ENCODE data around the gene TPK1. TPM values are rescaled to one million over a fixed set of nuclear protein-coding genes. Genes with fewer than 3 reads are reported as not detected.

The TPK1 gene
- total and polyA plus RNA-seq, 2 of the 8 experiments (the other 6 are each of a cell fraction or from before 2014, with no cell fraction given) = 1.9 to 2.7 TPM

GRCh38 chr7:144606261-144606660, 229.6 kb downstream of the TPK1 start:
- H4K20me1 ChIP-seq (replicated peaks in 1 of 2; ENCODE audit: control insufficient read depth in 1 of 2, insufficient read depth in 2 of 2, low read length in 2 of 2) = no peaks in the 10 kb centered on the region
- no peak overlapping the region for H4K91ac ChIP-seq (replicated peaks; ENCODE audit: insufficient read length, low read length)
- no peak overlapping the region for H3K18ac ChIP-seq (ENCODE audit: extremely low read depth, low read length)
- H3K79me1 ChIP-seq (ENCODE audit: low read depth, low read length) = no peaks in the 10 kb centered on the region
- ChIA-PET CTCF (ENCODE audit: partially characterized antibody) (interaction anchor here (1.0 kb wide), 1 partner anchor 17 kb away, joined by 3 read pairs; no protein-coding TSS in a partner anchor), POLR2A (ENCODE audit: partially characterized antibody) (no interaction called here)
- no peak overlapping the region for H2BK12ac ChIP-seq (ENCODE audit: low read depth, low read length)
- no peak overlapping the region for H3K27ac ChIP-seq (ENCODE audit: low read depth, low read length)
- H2BK120ac ChIP-seq (replicated peaks; ENCODE audit: low read depth, low read length) = no peak overlapping the region
- H2AFZ ChIP-seq (ENCODE audit: low read length) = no peak overlapping the region
- TF ChIP-seq JUN (IDR thresholded peaks at IDR 0.05; ENCODE audit: low read depth, low read length) (no peak), FOSL1 (IDR thresholded peaks at IDR 0.05; ENCODE audit: insufficient read depth, low read depth, low read length) (no peak), SP4 (IDR thresholded peaks at IDR 0.05; ENCODE audit: low read length) (no peak)
- DNase-seq (ENCODE audit: low read depth in 1 of 2, low spot score in 2 of 2) (no peak), FAIRE-seq (no peak)
- no peaks in the 10 kb centered on the region for H3K36me3 ChIP-seq (ENCODE audit: control insufficient read depth in 2 of 4, insufficient read depth in 4 of 4, low read length in 3 of 4)
- no peak overlapping the region for H2BK5ac ChIP-seq (ENCODE audit: low read depth, low read length)
- H3K4me3 ChIP-seq (ENCODE audit: extremely low read depth in 1 of 4, insufficient read depth in 2 of 4, low read depth in 3 of 4, low read length in 4 of 4) = no peak overlapping the region
- no peak overlapping the region for H3K9ac ChIP-seq (replicated peaks in 1 of 4; ENCODE audit: extremely low read depth in 1 of 4, low read depth in 3 of 4, low read length in 3 of 4)
- no peak overlapping the region for H4K5ac ChIP-seq (ENCODE audit: insufficient read length, low read depth, low read length)
- H3K23ac ChIP-seq (ENCODE audit: insufficient read length) = no peak overlapping the region
- no peaks in the 10 kb centered on the region for H3K4me1 ChIP-seq (replicated peaks in 1 of 4; ENCODE audit: control insufficient read depth in 3 of 4, insufficient read depth in 4 of 4, low read length in 3 of 4)
- no peaks in the 10 kb centered on the region for H3K79me2 ChIP-seq (ENCODE audit: control insufficient read depth in 1 of 2, insufficient read depth in 2 of 2, low read length in 2 of 2)
- H3K9me3 ChIP-seq (ENCODE audit: insufficient read depth in 2 of 2, low read depth in 1 of 2, low read length in 1 of 2) = no peaks in the 10 kb centered on the region
- no peak overlapping the region for H2BK15ac ChIP-seq (ENCODE audit: low read length)
- no peak overlapping the region for H2AK5ac ChIP-seq (ENCODE audit: low read depth, low read length)
- H2BK20ac ChIP-seq (ENCODE audit: low read length) = no peak overlapping the region
- H3K23me2 ChIP-seq (ENCODE audit: low read depth, low read length) = no peaks in the 10 kb centered on the region
- WGBS, 2 experiments (ENCODE audit: extremely low coverage in 1 of 2, insufficient coverage in 1 of 2, insufficient read length in 1 of 2, insufficient replicate concordance in 2 of 2, low coverage in 1 of 2, low lambda C conversion rate in 2 of 2, missing lambda C conversion rate in 1 of 2) = 93% methylated on average over 3 of the region's 3 CpGs; no CpG with 5 or more reads in 1 of the 2 experiments
- H4K8ac ChIP-seq (ENCODE audit: extremely low read depth, insufficient read depth, low read length) = no peak overlapping the region
- no peak overlapping the region for H3K4ac ChIP-seq (replicated peaks; ENCODE audit: insufficient read length, low read depth, low read length)
- no peak overlapping the region for H3K14ac ChIP-seq (ENCODE audit: insufficient read length)
- H3K4me2 ChIP-seq (ENCODE audit: insufficient read depth in 1 of 2, low read depth in 2 of 2, low read length in 2 of 2) = no peak overlapping the region
- H3K56ac ChIP-seq (replicated peaks; ENCODE audit: insufficient read length, low read depth, low read length) = no peak overlapping the region
- H3K27me3 ChIP-seq (replicated peaks in 1 of 4; ENCODE audit: control insufficient read depth in 3 of 4, extremely low read depth in 1 of 4, insufficient read depth in 3 of 4, low read length in 3 of 4) = no peaks in the 10 kb centered on the region

Measured in H1 (cell line).